GM19324 (cell line): ENCODE measurements around the gene CCDC87.
A peak's percentile ranks its signal among the peaks of the same experiment; 100 is the strongest.
"Not testable (repeated sequence)": the region's sequence is repeated elsewhere in the genome, so short reads cannot be mapped to it uniquely, and the experiment has no call there.

Experiments
- ATAC-seq: cut with Tn5 transposase; IDR thresholded peaks from one replicate; pipeline ENCODE4 v1.9.1; 2021; ENCODE audit warnings: mild to moderate bottlenecking, moderate library complexity; ENCODE audit not compliant: unreplicated experiment, low FRiP score

The CCDC87 gene

GRCh38 chr11:66585447-66585846, 7.4 kb downstream of the CCDC87 start:
- ATAC-seq: not testable (repeated sequence)

DNA sequence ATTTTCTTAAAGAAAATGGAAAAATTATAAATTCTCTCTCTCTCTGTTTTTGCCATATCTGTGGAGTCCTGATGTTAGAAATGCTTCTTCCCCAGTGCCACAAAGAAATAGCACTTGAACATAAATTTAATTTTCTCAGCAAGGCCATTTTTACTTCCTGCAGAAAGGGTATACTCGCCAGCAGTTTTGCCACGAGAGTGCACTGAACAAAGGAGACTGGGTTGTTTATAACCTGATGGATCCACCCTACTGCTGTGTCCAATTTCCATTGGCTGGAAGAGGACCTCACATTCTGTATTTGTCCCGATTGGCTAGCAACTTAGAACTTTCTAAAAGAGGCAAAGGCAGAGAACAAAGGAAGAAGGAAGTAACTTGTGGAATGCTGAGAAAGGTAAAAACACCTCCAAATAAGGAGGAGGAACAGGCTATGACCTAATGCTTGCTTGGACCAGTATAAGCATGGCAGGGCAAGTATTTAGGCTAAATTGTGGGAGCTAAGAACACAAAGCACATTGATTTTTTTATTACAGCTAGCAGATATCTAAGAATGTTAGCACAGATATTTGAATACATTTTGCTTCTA, 10.2 kb downstream of the CCDC87 start:
- ATAC-seq: not testable (repeated sequence)

- no peak for ATAC-seq
Observed at GRCh38 chr11:66581261-66581660, 11.6 kb downstream of the CCDC87 start.

DNA sequence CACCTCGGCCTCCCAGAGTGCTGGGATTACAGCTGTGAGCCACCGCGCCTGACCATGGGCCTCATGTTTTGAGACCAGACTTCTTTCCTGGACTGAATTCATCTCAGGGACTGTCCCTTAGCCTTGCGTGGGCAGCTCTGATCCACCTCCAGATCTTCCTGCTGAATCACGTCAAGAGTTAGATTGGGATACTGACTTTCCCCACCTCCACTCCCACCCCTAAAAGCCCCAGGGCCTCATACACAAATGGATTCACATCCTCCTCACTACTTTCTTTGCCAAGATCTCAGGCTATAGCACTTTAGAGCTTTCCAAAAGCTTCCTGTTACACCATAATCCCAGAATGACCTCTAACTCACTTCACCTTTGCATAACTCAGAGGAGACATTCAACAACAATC, 12.1 kb downstream of the CCDC87 start:
- no peak for ATAC-seq

GRCh38 chr11:66579017-66579606, 13.8 kb downstream of the CCDC87 start:
- ATAC-seq: no peak

DNA sequence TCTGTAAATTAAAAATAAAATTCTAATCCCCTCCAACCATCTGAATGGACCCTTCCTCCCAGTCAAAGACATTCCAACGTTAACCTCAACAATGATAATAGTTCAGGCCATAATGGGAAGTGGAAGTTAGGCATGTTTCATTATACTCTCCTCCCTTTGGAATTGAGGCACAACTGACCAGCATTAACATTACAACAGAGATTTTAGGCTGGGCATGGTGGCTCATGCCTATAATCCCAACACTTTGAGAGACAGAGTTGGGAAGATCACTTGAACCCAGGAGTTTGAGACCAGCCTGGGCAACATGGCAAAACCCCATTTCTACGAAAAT, 22.0 kb downstream of the CCDC87 start:
- no peak for ATAC-seq

DNA sequence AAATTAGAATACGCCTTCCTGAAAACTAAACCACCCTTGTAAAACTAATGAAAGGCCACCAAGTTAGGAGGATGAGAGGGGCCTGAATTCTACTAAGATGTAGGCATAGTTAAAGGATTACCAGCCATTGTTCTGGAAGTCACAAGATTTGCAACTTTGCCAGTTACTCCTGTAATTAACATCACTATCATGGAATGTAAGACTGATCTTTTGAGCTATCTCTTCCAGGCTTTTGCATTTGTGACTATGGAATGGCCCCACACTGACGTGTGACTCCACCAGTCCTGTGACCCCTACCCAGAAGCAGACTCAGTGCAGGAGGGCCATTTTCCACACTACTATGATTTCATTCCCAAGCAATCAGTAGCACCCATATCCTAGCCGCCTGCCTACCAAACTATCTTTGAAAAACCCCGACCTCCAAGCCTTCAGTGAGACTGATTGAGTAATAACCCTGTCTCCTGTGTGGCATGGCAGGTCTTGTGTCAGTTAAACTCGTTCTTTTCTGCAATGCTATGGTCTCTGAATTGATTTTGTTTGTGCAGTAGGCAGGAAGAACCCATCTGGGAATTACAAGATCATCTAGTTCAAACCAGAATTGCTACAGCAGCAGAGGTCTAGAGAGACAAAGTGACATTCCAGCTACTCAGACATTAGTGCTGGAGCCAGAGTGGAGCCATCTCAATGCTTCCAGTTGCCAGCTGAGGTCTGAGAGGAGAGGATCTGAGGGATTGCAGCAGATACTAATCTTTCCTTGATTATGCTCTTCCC, 22.6 kb downstream of the CCDC87 start:
- ATAC-seq: no peak

DNA sequence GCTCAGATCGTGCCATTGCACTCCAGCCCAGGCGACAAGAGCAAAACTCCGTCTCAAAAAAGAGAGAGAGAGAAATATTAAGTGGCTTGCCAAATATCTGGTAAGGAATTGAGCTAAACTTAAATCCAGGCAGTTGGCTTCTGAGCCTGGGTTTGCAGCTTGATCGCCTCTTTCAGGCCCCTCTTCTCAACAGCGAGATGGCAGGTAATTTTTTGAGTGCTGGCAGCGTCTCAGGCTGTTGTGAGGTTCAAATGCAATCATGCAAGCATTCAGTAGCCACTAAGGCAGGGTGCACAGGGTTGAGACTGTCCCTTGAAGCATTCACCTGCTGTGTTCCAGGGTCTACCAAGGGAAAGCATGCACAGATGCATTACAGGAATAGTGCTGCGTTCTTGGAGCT, 23.8 kb downstream of the CCDC87 start:
- no peak for ATAC-seq

- peak; percentile 49 for ATAC-seq
Observed at GRCh38 chr11:66568124-66568916, 24.5 kb downstream of the CCDC87 start, which contains the start of gene CTSF. Gene CTSF (minus strand): TSS chr11:66568606. CDS start chr11:66568486, 120 bp downstream.

DNA sequence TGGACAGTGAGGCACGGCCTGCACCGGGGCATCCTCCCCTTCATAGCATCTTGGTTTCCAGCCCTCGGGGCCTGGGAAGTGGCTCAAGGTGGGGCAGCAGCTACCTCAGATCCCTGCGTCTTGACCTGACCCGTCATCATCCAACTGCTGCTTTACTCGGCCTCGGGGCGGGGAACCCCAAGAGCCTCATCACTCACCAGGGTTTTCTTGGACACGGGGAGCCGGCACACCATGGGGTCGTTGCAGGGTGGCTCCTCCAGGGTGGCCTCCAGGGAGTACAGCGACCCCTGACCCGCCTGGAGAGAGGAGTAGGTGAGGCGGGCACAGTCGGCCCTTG, 25.1 kb downstream of the CCDC87 start:
- ATAC-seq: no peak

GRCh38 chr11:66566221-66566620, 26.6 kb downstream of the CCDC87 start:
- ATAC-seq: no peak

GRCh38 chr11:66564984-66565383, 27.9 kb downstream of the CCDC87 start:
- ATAC-seq: no peak

DNA sequence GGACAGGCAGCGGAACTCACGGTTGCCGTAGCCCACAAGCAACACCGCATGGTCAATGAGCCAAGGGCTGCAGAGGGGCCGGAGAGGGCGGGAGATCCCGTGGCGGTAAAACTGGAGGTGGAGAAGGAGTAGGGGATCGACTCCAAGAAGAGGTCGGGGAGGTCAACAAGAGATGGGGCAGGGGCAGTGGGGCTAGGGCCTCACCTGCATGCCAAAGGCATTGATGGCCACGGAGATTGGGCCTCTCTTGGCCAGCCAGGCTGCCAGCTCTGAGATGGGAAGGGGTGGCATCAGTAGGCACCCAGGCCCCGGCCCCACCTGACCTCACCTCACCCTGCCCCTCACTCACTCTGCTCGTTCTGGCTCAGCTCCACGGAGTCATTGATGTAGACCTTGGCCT, 28.3 kb downstream of the CCDC87 start:
- ATAC-seq: no peak

DNA sequence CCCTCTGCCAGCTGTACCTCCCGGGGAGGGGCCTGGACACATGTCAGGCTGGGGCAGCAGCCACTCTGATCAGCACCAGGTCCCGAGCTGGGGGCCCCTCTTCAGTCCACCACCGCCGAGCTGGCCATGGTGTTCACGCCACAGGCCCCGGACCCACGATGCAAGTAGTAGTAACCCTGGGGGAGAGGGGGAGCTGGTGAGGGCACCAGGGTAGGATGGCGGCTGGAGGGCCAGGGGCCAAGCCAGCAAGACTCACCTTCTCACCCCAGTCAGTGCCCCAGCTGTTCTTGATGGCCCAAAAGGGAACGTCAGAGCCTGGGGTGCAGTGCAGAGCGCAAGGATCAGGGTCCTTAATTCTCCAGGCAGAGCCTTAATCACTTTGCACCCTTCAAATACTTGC, 29.0 kb downstream of the CCDC87 start:
- ATAC-seq: no peak

DNA sequence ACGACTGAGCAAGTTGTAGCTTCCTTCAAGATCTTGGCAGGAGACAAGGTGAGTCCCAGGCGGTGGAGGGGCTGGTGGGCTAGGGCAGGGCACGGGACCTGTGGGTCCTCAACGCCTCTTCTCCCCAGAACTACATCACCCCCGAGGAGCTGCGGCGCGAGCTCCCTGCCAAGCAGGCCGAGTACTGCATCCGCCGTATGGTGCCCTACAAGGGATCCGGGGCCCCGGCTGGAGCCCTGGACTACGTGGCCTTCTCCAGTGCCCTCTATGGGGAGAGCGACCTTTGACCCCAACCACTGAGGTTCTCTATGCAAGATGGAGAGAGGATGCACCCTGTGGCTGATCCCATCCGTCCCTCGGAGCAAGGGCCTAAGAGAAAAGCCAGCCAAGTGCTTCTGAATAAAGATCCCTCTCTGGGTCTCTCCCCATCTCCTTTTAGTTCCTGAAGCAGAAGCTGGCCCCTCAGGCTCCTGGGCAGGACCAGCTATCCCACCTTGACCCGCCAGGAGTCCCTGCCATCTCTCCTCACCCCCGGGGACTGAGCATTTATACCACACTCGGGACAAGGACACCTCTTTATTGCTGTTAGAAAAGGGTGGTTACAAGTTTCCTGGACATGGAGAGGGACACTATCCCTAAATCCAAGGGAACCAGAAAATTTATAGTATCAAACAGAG, 29.8 kb downstream of the CCDC87 start:
- ATAC-seq: no peak

DNA sequence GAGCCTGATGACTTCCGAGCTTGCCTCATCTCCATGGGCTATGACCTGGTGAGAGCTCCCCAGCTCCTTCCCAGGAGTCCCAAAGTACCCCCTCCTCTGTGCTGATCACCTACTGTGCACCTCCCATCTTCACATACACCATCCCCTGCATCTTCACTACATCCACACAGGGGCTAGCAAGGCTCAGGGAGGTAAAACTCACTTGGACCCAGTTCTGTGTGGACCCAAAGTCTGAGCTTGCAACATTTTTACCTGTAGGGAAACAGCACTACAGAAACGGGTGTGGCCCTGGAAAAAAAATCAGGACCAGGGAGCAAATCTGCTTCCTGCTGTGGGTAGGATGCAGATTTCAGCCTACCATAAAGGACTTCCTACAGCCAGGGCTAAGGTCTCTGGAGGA, 30.6 kb downstream of the CCDC87 start:
- ATAC-seq: no peak

GRCh38 chr11:66561975-66562248, 31.0 kb downstream of the CCDC87 start:
- no peak for ATAC-seq

DNA sequence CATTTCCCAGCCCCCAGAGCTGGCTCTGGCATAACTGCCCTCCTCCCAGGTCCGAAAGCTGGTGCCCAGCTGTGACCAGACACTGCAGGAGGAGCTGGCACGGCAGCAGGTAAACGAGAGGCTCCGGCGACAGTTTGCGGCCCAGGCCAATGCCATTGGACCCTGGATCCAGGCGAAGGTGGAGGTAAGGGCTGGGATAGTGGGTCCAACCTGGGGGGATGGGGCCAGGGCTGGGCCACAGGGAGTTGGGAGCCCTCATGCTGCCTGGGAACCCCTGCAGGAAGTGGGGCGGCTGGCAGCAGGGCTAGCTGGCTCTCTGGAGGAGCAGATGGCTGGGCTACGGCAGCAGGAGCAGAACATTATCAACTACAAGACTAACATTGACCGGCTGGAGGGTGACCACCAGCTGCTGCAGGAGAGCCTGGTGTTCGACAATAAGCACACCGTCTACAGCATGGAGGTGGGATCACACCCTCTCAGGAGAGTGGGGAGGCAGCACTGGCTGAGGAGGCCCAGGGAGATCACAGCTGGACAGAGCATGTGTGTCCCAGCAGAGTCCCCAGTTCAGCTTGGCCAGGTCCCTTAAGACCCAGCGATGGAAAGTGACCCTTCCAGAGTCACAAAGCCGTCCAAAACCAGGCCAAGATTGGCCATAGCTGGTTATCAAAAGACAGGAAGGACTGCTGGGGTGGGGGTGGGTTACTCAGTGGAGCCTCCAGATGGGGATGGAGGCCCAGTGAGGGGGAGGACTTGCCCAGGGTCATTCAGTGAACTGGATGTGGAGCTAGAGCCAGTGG, 31.5 kb downstream of the CCDC87 start:
- ATAC-seq: no peak

DNA sequence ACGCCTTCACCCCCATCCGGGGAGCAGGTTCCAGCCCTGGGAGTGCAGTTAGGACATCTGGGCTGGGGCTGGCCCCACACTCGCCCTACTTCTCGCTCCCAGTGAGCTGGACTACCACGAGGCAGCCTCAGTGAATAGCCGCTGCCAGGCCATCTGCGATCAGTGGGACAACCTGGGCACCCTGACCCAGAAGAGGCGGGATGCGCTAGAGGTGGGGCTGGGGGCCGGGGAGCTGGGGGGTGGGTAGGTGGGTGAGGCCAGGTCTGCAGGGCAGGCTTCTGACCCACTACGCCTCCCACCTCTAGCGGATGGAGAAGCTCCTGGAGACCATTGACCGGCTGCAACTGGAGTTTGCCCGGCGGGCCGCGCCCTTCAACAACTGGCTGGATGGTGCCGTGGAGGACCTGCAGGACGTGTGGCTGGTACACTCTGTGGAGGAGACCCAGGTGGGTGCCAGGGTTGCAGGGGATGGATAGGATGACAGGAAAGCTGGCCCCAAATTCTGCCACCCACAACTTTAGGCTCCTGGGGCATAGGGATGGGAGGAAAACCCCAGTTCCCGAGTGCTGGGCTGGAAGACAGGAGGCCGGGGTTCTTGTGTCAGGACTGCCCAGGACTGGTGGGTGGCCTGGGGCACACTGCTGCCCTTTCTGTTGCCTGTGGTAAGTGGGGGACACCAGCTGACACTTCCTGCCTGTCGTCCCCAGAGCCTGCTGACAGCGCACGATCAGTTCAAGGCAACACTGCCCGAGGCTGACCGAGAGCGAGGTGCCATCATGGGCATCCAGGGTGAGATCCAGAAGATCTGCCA, 32.8 kb downstream of the CCDC87 start:
- no peak for ATAC-seq
